Measurements from ENCODE around the gene ADAM30. TPM values are rescaled to one million over a fixed set of nuclear protein-coding genes. Genes with fewer than 3 reads are reported as not detected.

ADAM30 gene
- total RNA-seq, 3 donors from 2014 or later (not counting 1 experiment from before 2014, with no cell fraction given) = 0.13 TPM; not detected in 2

DNA sequence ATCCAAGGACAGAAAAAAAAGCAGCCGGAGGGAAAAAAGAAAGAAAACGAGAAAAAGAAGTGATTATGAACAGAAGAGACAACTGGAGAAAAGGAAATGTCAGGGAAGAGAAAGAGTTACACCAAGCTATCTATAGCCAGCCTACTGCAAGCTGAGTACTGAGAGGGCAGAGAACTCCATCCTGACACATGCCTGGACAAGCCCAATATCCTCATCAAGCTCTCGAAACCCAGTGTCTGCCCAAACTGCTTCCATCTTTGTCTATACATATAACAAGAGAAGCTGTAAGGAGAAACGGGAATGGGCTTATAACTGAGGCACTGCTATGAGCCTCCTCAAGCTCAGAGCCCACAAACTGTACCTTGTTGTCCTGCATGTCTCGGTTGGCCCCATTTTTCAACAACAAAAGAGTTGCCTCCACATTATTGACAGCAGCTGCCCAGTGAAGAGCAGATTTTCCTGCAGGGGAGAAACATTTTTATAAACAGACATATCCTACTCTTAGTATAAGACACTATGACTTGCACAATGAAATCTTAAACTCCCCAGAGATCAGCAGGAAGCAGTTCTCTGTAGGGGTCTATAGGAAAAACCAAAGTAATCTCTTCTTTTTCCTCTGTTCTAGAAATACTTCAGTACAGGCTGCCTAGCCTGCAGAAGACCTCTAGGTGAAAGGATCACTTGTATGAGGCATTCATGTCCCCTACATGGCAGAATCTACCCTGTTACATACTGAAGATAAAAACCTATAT lies 21.2 kb upstream of the ADAM30 start:
- no peaks in the 10 kb centered on the region for H3K4me1 Mint-ChIP-seq
- H3K27ac Mint-ChIP-seq = no peak overlapping the region
- WGBS (ENCODE audit: insufficient coverage) = 100% methylated on average over 5 of the region's 5 CpGs
- TF ChIP-seq, protein P1, sequence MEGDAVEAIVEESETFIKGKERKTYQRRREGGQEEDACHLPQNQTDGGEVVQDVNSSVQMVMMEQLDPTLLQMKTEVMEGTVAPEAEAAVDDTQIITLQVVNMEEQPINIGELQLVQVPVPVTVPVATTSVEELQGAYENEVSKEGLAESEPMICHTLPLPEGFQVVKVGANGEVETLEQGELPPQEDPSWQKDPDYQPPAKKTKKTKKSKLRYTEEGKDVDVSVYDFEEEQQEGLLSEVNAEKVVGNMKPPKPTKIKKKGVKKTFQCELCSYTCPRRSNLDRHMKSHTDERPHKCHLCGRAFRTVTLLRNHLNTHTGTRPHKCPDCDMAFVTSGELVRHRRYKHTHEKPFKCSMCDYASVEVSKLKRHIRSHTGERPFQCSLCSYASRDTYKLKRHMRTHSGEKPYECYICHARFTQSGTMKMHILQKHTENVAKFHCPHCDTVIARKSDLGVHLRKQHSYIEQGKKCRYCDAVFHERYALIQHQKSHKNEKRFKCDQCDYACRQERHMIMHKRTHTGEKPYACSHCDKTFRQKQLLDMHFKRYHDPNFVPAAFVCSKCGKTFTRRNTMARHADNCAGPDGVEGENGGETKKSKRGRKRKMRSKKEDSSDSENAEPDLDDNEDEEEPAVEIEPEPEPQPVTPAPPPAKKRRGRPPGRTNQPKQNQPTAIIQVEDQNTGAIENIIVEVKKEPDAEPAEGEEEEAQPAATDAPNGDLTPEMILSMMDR (IDR thresholded peaks at IDR 0.05) = no peak
- H3K9me3 ChIP-seq (ENCODE audit: control insufficient read depth, insufficient read depth, low read length) = no peaks in the 10 kb centered on the region
- intact Hi-C loops (cut with micrococcal nuclease) = no loop called here
- H3K27me3 ChIP-seq (ENCODE audit: control insufficient read depth, insufficient read depth, low read length) = no peaks in the 10 kb centered on the region
- no peaks in the 10 kb centered on the region for H3K27me3 Mint-ChIP-seq (ENCODE audit: low read depth in 2 of 2)
- H3K36me3 Mint-ChIP-seq = peaks cover 25% of the 10 kb centered on the region
- H3K9me3 Mint-ChIP-seq = no peaks in the 10 kb centered on the region
- no peaks in the 10 kb centered on the region for H3K4me1 ChIP-seq (ENCODE audit: control insufficient read depth, insufficient read depth, low read length)
- DNase-seq (no peak), ATAC-seq (no peak)
- H3K4me3 Mint-ChIP-seq = no peak overlapping the region
- no peak overlapping the region for H3K27ac ChIP-seq (ENCODE audit: low read length)
- no peak overlapping the region for H3K4me3 ChIP-seq (ENCODE audit: low read length)
- peaks cover 85% of the 10 kb centered on the region for H3K36me3 ChIP-seq (ENCODE audit: control insufficient read depth, insufficient read depth, low read length)

DNA sequence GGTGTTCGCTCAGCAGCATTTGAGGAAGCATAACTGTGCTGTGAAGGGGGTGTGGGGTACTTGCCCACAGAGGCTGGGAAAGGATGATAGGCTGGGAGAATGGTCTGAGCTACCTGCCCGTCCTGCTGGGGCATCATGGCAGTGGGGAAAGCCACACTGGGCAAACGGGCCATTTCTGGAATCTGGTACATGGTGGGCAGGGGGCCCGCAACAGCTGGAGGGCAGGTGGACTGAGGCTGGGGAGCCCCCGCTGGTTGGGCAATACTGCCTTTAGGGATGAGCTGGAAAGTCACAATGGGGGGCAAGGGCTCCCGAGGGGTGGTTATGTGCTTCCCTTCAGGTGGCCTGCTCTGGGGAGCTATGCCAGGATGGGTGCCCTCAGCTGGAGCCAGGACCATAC lies 19.2 kb upstream of the ADAM30 start:
- peaks cover 5% of the 10 kb centered on the region in 2 donors for H3K4me1 Mint-ChIP-seq
- DNase-seq (no peak), ATAC-seq (no peak)
- H3K27ac Mint-ChIP-seq = no peak overlapping the region
- Histone ChIP-seq H3K9me3 (ENCODE audit: control insufficient read depth, insufficient read depth, low read length) (no peaks in the 10 kb centered on the region), H3K27ac (ENCODE audit: low read length) (no peak overlapping the region), H3K27me3 (ENCODE audit: control insufficient read depth, insufficient read depth, low read length) (no peaks in the 10 kb centered on the region), H3K4me1 (ENCODE audit: control insufficient read depth, insufficient read depth, low read length) (peaks cover 6% of the 10 kb centered on the region), H3K36me3 (ENCODE audit: control insufficient read depth, insufficient read depth, low read length) (peaks cover 66% of the 10 kb centered on the region), H3K4me3 (ENCODE audit: low read length) (no peak overlapping the region)
- H3K4me3 Mint-ChIP-seq = no peak overlapping the region
- H3K27me3 Mint-ChIP-seq (ENCODE audit: low read depth in 2 of 2) = no peaks in the 10 kb centered on the region
- TF ChIP-seq, protein P1 (IDR thresholded peaks at IDR 0.05) = no peak
- WGBS (ENCODE audit: insufficient coverage) = 98% methylated on average over 6 of the region's 6 CpGs
- H3K9me3 Mint-ChIP-seq = no peaks in the 10 kb centered on the region
- intact Hi-C loops (cut with micrococcal nuclease) = no loop called here
- peaks cover 16% of the 10 kb centered on the region for H3K36me3 Mint-ChIP-seq

DNA sequence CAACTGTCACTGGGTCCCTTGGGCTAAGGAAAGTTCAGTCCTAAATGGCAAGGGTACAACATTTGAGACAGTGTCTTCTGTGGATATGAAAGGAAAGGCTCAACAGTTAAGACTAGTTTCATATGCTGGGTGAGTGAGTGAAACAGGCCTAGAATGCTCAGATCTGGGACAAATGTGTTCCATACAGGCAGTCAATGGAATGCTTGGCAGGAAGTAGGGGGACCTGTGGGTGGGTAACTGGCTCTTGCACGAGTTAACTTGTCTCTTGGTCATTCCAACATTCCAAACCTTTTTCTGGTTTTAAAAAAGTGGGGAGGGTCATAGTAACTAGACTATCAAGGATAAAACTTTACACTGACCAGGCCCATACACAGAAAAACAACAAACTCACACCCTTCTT lies 17.8 kb upstream of the ADAM30 start:
- no peak overlapping the region for H3K27ac ChIP-seq (ENCODE audit: low read length)
- Mint-ChIP-seq H3K27ac (no peak overlapping the region), H3K4me1 (peaks cover 13 to 17% of the 10 kb centered on the region in 2 donors), H3K9me3 (no peaks in the 10 kb centered on the region), H3K4me3 (no peak overlapping the region), H3K27me3 (ENCODE audit: low read depth in 2 of 2) (no peaks in the 10 kb centered on the region), H3K36me3 (peaks cover 12% of the 10 kb centered on the region)
- intact Hi-C loops (cut with micrococcal nuclease) = no loop called here
- H3K9me3 ChIP-seq (ENCODE audit: control insufficient read depth, insufficient read depth, low read length) = no peaks in the 10 kb centered on the region
- peaks cover 13% of the 10 kb centered on the region for H3K4me1 ChIP-seq (ENCODE audit: control insufficient read depth, insufficient read depth, low read length)
- DNase-seq (no peak), ATAC-seq (no peak)
- no peak overlapping the region for H3K4me3 ChIP-seq (ENCODE audit: low read length)
- TF ChIP-seq, protein P1 (IDR thresholded peaks at IDR 0.05) = no peak
- H3K36me3 ChIP-seq (ENCODE audit: control insufficient read depth, insufficient read depth, low read length) = peaks cover 52% of the 10 kb centered on the region
- 100% methylated on average over 1 of the region's 1 CpG for WGBS (ENCODE audit: insufficient coverage)
- H3K27me3 ChIP-seq (ENCODE audit: control insufficient read depth, insufficient read depth, low read length) = no peaks in the 10 kb centered on the region

DNA sequence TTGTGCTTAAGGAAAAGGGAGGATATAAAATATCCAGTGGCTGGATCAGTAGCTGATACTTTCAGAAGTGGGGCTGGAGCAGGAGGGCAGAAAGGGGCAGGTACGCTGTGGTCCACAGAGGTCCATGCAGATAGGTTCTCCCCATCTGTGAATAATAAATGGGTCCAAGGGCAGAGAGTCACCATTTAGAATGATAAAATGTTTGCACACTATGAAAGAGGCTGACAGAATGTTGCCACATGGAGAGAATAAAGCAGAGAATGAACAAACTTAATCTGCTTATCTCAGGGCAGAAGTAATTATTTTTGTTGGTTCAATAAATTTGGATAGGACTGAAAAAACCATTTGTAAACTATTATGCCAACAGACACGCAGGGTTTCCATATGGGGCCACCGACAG lies 16.6 kb upstream of the ADAM30 start:
- Mint-ChIP-seq H3K4me1 (peaks cover 13 to 17% of the 10 kb centered on the region in 2 donors), H3K27me3 (ENCODE audit: low read depth in 2 of 2) (no peaks in the 10 kb centered on the region), H3K9me3 (no peaks in the 10 kb centered on the region), H3K4me3 (no peak overlapping the region), H3K36me3 (peaks cover 12% of the 10 kb centered on the region), H3K27ac (peak overlapping the region; percentile 38 to 55)
- peaks cover 41% of the 10 kb centered on the region for H3K36me3 ChIP-seq (ENCODE audit: control insufficient read depth, insufficient read depth, low read length)
- no peak for DNase-seq
- no peak overlapping the region for H3K4me3 ChIP-seq (ENCODE audit: low read length)
- H3K27me3 ChIP-seq (ENCODE audit: control insufficient read depth, insufficient read depth, low read length) = no peaks in the 10 kb centered on the region
- no peak for ATAC-seq
- TF ChIP-seq, protein P1 (IDR thresholded peaks at IDR 0.05) = no peak
- H3K4me1 ChIP-seq (ENCODE audit: control insufficient read depth, insufficient read depth, low read length) = peaks cover 13% of the 10 kb centered on the region
- intact Hi-C loops (cut with micrococcal nuclease) = no loop called here
- H3K27ac ChIP-seq (ENCODE audit: low read length) = no peak overlapping the region
- 95% methylated on average over 3 of the region's 3 CpGs for WGBS (ENCODE audit: insufficient coverage)
- no peaks in the 10 kb centered on the region for H3K9me3 ChIP-seq (ENCODE audit: control insufficient read depth, insufficient read depth, low read length)
